GM12873 (cell line): ENCODE results near the gene XPC.
A peak's percentile ranks its signal among the peaks of the same experiment; 100 is the strongest.

Source experiments
- TF ChIP-seq, protein P1 (sequence below): IDR thresholded peaks from 2 replicates; pipeline ENCODE4 v1.5.1; 2012; ENCODE audit warnings: low read depth, mild to moderate bottlenecking, moderate library complexity, low read length, control low read depth; ENCODE audit not compliant: insufficient read depth; ENCODE audit errors: missing control alignments

XPC gene

GRCh38 chr3:14221902-14222301 lies 43.5 kb upstream of the XPC start:
- TF ChIP-seq, protein P1, sequence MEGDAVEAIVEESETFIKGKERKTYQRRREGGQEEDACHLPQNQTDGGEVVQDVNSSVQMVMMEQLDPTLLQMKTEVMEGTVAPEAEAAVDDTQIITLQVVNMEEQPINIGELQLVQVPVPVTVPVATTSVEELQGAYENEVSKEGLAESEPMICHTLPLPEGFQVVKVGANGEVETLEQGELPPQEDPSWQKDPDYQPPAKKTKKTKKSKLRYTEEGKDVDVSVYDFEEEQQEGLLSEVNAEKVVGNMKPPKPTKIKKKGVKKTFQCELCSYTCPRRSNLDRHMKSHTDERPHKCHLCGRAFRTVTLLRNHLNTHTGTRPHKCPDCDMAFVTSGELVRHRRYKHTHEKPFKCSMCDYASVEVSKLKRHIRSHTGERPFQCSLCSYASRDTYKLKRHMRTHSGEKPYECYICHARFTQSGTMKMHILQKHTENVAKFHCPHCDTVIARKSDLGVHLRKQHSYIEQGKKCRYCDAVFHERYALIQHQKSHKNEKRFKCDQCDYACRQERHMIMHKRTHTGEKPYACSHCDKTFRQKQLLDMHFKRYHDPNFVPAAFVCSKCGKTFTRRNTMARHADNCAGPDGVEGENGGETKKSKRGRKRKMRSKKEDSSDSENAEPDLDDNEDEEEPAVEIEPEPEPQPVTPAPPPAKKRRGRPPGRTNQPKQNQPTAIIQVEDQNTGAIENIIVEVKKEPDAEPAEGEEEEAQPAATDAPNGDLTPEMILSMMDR: no peak

DNA sequence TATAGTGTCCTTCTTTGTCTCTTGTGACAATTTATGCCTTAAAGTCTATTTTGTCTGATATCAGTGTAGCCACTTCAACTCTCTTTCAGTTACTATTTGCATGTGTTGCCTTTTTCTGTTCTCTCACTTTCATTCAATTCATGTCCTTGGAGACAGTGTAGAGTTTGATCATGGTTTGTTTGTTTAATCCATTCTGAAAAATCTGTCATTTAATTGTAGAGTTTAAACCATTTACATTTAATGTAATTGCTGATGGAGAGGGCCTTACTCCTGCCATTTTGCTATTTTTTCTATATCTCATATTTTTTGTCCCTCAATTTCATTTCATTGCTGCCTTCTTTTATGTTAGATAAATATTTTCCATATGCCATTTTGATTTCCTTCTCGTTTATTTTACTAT lies 42.5 kb upstream of the XPC start:
- TF ChIP-seq, protein P1: no peak

DNA sequence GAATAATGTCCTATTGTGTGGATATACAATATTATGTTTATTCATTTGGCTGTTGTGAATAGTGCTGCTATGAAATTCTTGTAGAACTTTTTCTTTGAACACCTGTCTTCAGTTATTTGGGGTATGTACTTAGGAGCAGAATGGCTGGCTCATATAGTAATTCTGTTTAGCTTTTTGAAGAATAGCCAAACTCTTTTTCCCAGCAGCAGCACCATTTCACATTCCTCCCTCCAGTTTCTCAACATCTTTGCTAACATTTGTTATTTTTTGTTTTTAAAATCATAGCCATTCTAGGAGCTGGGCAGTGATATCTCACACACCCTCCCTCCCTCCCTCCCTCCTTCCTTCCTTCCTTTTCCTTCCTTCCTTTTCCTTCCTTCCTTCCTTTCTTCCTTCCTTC lies 40.0 kb upstream of the XPC start:
- TF ChIP-seq, protein P1: no peak

- TF ChIP-seq, protein P1: peak; percentile 36
Observed at GRCh38 chr3:14216257-14217048, 38.1 kb upstream of the XPC start.

DNA sequence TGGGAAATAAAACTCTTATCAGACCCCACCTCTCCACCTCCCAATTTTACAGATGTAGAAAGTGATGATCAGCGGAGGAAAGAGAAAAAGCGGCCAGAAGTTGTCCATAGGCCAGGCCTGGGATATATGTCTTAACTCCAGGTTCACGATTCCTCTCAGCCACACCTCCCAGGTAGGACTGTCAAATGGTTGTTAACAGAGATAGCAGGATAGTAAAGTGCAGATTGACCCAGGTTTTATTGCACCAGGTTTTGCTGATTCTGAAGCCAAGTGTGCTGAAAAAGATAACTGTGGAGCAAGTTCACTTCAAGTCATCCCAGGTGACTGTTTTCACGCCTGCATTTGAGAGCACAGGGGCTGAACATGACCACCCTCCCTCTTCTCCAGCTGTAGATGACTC lies 36.4 kb upstream of the XPC start:
- TF ChIP-seq, protein P1: no peak

DNA sequence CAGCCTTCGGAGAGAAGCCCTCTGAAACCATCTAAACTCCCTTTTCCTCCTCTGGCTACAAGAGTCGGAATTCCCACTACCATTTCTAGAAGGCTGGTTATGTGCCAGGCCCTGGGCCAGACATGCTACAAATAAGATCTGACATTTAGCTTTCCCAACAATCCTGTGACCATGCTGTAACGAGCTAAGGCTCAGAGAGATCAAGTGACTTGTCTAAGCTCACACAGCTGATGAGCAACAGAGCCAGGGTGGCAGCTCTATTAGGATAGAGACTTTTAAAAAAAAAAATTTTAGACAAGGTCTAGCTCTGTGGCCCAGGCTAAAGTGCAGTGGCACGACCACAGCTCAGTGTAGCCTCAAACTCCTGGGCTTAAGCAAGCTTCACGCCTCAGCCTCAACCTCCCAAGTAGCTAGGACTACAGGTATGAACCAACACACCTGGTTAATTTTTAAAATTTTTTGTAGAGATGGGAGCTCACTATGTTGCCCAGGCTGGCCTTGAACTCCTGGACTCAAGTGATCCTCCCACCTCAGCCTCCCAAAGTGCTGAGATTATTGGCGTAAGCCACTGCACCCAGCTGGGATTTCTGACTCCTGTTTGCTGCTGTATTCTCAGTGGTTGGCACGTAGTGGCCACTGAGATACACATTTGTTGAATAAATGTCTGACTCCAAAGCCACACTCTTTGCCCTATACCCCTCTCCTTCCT lies 34.8 kb upstream of the XPC start:
- TF ChIP-seq, protein P1: no peak

DNA sequence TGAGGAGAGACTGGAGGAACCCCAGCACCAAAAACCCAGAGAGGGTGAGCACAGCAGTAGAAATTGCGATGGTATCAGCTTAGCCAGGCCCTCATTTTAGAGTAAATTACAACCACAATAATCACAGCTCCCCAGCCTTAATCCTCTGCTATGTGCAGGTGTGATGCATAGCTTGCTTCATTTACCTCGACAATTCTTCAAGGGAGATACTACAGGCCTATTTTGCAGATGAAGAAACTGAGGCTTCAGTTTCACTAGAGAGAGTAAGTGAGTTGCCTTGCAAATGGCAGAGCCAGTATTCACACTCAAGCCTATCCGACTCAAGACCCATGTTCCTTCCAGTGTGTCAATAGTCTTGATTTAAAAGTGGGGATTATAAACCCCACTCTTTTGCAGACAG lies 33.6 kb upstream of the XPC start:
- TF ChIP-seq, protein P1: no peak
